ENCODE results near the gene PHAF1.

The PHAF1 gene

GRCh38 chr16:67082891-67083290, 26.9 kb upstream of the PHAF1 start:
- DNase-seq (ENCODE audit: low read depth), result no peak
- no peak for TF ChIP-seq CTCF (conservative IDR thresholded peaks at IDR 0.05; ENCODE audit: low read depth, low read length)
- no peak overlapping the region for H3K4me3 ChIP-seq (ENCODE audit: low read length)

- H3K4me3 ChIP-seq (ENCODE audit: low read length), result no peak overlapping the region
- no peak for DNase-seq (ENCODE audit: low read depth)
- TF ChIP-seq CTCF (conservative IDR thresholded peaks at IDR 0.05; ENCODE audit: low read depth, low read length), result no peak
Observed at GRCh38 chr16:67084345-67085028, 25.3 kb upstream of the PHAF1 start.

GRCh38 chr16:67086822-67087221, 22.9 kb upstream of the PHAF1 start:
- TF ChIP-seq CTCF (conservative IDR thresholded peaks at IDR 0.05; ENCODE audit: low read depth, low read length), result no peak
- no peak for DNase-seq (ENCODE audit: low read depth)

GRCh38 chr16:67087291-67087690, 22.4 kb upstream of the PHAF1 start:
- no peak overlapping the region for H3K4me3 ChIP-seq (ENCODE audit: low read length)
- DNase-seq (ENCODE audit: low read depth), result no peak
- TF ChIP-seq CTCF (conservative IDR thresholded peaks at IDR 0.05; ENCODE audit: low read depth, low read length), result no peak

More at GRCh38 chr16:67086822-67087221, 22.9 kb upstream of the PHAF1 start:
- H3K4me3 ChIP-seq (ENCODE audit: low read length), result no peak overlapping the region

DNA sequence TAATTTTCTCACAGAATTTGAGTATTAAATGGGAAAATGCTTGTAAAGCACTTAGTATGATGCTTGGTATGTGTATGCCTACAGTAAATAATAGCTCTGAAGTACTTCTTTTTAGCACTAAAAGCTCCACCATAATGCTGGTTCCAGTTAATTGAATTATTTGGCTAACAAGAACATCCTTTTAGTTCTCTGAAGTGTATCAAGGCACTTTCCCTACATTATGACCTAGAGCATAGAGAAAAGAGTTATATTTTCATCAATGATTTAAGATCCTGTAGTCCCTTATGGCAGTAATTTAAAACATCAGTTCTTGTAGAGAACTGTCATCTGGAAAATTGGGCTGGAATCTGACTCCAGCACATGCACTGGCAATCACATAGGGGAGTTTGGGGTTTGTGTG, 21.9 kb upstream of the PHAF1 start:
- no peak overlapping the region for H3K4me3 ChIP-seq (ENCODE audit: low read length)
- no peak for TF ChIP-seq CTCF (conservative IDR thresholded peaks at IDR 0.05; ENCODE audit: low read depth, low read length)
- DNase-seq (ENCODE audit: low read depth), result no peak

DNA sequence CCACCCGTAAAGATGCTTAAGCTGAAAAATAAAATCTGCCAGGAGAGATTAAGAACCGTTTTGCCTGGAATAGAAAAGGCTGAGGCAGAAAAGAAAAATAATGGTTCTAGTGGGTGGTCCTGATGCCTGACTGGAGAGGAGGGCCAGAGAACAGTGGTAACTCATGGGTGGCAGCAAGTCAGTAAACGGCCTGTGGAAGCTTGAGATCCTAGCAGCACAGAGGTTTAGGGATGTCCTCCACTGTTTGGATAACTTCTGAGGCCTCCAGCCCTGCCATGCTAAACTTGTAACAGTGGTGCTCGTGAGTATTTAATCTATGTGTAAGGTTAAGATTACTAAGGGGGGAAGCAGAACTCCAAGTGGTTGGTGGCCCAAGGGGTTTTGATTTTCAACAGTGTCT, 21.2 kb upstream of the PHAF1 start:
- no peak for TF ChIP-seq CTCF (conservative IDR thresholded peaks at IDR 0.05; ENCODE audit: low read depth, low read length)
- no peak overlapping the region for H3K4me3 ChIP-seq (ENCODE audit: low read length)
- DNase-seq (ENCODE audit: low read depth), result no peak

DNA sequence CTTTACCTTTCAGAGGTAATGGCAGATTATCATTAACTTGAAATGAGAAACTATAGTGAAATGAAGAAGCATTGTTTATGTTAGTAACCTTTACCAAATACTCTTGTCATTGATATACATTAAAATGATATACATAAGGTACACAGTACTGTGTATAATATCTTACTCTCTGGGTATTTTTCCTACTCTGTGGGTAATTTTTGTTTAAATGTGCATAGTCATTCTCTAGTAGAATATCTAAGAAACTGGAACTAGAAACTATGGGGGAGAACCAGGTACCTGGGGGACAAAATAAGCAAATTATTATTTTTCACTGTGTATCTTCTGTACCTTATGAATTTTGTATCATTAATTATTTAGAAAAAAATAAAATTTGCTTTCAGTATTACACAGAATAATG, 20.6 kb upstream of the PHAF1 start:
- H3K4me3 ChIP-seq (ENCODE audit: low read length), result no peak overlapping the region
- TF ChIP-seq CTCF (conservative IDR thresholded peaks at IDR 0.05; ENCODE audit: low read depth, low read length), result no peak
- no peak for DNase-seq (ENCODE audit: low read depth)

All from retinal pigment epithelial cell (primary cell).